Loucy (cell line): ENCODE results near the gene REXO5.

Experiments
- EZH2phosphoT487 ChIP-seq: fragments of 200-600 bp; IDR thresholded peaks from 2 replicates; pipeline ENCODE4 v1.6.1; 2018; ENCODE audit warnings: antibody characterized with exemption, mild to moderate bottlenecking, moderate library complexity, borderline replicate concordance
- TF ChIP-seq, protein P1 (sequence below): fragments of 200-600 bp; sonication (generic); conservative IDR thresholded peaks from 2 replicates; pipeline ENCODE4 v1.5.1; 2014; ENCODE audit warnings: mild to moderate bottlenecking, antibody characterized with exemption, low read length

DNA sequence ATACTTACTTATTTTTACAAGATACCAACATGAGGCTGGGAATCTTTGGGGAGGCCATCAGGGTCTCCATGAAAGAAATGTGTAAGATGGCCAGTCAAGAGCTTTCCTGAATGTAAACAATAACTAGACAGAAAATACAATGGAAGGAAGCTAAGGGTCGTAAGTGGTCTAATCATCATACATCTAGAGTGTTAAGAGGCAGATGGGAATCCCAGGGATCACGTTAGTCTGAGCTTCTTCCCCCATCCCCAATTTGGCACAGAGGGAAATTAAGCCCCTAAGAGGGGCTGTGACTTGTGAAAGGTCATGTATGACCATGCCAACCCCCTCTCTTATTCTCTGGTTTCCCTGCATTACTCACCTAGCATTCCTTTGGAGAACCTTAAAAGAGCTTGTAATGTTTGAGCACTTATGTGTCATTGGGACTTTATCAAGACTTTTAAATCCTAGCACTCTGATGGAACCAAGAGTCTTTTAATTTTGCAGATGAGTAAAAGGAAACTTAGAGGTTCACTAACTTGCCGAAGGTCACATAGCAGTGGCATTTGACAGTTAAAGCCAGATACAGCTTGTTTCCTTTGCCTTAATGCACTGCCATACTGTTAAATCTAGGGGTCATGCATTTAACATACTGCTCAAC, 47.8 kb downstream of the REXO5 start:
- TF ChIP-seq, protein P1, sequence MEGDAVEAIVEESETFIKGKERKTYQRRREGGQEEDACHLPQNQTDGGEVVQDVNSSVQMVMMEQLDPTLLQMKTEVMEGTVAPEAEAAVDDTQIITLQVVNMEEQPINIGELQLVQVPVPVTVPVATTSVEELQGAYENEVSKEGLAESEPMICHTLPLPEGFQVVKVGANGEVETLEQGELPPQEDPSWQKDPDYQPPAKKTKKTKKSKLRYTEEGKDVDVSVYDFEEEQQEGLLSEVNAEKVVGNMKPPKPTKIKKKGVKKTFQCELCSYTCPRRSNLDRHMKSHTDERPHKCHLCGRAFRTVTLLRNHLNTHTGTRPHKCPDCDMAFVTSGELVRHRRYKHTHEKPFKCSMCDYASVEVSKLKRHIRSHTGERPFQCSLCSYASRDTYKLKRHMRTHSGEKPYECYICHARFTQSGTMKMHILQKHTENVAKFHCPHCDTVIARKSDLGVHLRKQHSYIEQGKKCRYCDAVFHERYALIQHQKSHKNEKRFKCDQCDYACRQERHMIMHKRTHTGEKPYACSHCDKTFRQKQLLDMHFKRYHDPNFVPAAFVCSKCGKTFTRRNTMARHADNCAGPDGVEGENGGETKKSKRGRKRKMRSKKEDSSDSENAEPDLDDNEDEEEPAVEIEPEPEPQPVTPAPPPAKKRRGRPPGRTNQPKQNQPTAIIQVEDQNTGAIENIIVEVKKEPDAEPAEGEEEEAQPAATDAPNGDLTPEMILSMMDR = no peak
- no peak for TF ChIP-seq EZH2phosphoT487
